HG03378 (cell line): Measurements from ENCODE around the gene OR1D5.
"Not testable (repeated sequence)": the region's sequence is repeated elsewhere in the genome, so short reads cannot be mapped to it uniquely, and the experiment has no call there.

Source experiments
- ATAC-seq: cut with Tn5 transposase; IDR thresholded peaks from one replicate; pipeline ENCODE4 v1.9.1; 2021; ENCODE audit warnings: mild to moderate bottlenecking, moderate library complexity; ENCODE audit not compliant: unreplicated experiment

Gene OR1D5

GRCh38 chr17:3032258-3033247, 30.9 kb downstream of the OR1D5 start:
- ATAC-seq: no peak

GRCh38 chr17:3030852-3031470, 32.4 kb downstream of the OR1D5 start:
- not testable (repeated sequence) for ATAC-seq

GRCh38 chr17:3030096-3030495, 33.3 kb downstream of the OR1D5 start:
- ATAC-seq: no peak

GRCh38 chr17:3029213-3029913, 34.0 kb downstream of the OR1D5 start:
- ATAC-seq: no peak

GRCh38 chr17:3027786-3028532, 35.4 kb downstream of the OR1D5 start:
- ATAC-seq: no peak

- no peak for ATAC-seq
Observed at GRCh38 chr17:3026856-3027751, 36.3 kb downstream of the OR1D5 start.

GRCh38 chr17:3026125-3026855, 37.1 kb downstream of the OR1D5 start:
- ATAC-seq: no peak

GRCh38 chr17:3025421-3026124, 37.8 kb downstream of the OR1D5 start:
- no peak for ATAC-seq

GRCh38 chr17:3024346-3024745, 39.1 kb downstream of the OR1D5 start:
- ATAC-seq: no peak

GRCh38 chr17:3022197-3022596, 41.2 kb downstream of the OR1D5 start:
- ATAC-seq: no peak

GRCh38 chr17:3020381-3020780, 43.0 kb downstream of the OR1D5 start:
- no peak for ATAC-seq

- ATAC-seq: no peak
Observed at GRCh38 chr17:3019761-3020160, 43.6 kb downstream of the OR1D5 start.

- no peak for ATAC-seq
Observed at GRCh38 chr17:3017936-3018335, 45.5 kb downstream of the OR1D5 start.

GRCh38 chr17:3015890-3016289, 47.5 kb downstream of the OR1D5 start:
- ATAC-seq: no peak

GRCh38 chr17:3012926-3013581, 50.4 kb downstream of the OR1D5 start:
- no peak for ATAC-seq
